Measurements from ENCODE around the gene CST3.

The CST3 gene

DNA sequence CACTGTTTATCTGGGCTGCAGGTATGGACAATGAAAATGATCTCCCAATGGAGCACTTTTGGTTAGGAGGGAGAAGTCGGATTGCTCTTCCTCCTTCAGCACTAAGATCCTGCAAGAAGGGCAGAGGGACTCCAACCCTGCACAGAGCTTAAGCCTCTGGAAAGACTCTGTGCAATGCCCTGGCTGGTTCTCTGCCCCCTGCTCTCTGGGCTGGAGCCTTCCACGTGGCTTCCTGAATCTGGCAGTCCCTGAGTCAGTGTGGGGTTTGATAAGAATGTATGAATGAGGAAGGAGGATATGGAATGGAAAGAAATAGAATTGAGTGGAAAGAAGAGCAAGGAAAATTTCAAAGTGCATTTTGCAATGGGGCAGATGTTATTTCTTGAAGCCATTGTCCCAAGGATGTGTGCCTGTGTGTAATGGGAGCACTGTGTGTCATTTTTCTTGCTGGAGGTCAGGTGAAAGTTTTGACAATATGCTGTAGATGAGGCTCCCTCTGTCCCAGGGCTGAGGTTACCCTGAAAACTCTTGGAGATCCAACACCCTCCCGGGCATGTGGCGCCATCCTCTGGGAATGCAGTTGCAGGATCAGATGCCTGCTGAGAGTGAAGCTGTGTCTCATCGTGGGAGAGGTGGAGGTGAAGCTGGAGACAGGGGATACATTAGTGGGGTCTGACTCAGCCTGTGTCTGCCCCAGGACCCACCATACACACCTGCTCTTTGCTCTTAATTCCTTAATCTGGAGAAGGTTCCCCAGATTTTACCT, 53.1 kb downstream of the CST3 start:
- POLR2A ChIA-PET: no interaction called here

More for the DNA sequence above, 53.1 kb downstream of the CST3 start:
- no peaks in the 10 kb centered on the region for H3K9me3 ChIP-seq (ENCODE audit: control insufficient read depth, insufficient read depth, low read depth, low read length)
- no peaks in the 10 kb centered on the region for H3K36me3 ChIP-seq (ENCODE audit: control insufficient read depth in 2 of 2, insufficient read depth in 1 of 2, low read length in 2 of 2)
- no peak overlapping the region for H3K4me3 ChIP-seq (ENCODE audit: low read depth, low read length)
- TF ChIP-seq, protein P1, sequence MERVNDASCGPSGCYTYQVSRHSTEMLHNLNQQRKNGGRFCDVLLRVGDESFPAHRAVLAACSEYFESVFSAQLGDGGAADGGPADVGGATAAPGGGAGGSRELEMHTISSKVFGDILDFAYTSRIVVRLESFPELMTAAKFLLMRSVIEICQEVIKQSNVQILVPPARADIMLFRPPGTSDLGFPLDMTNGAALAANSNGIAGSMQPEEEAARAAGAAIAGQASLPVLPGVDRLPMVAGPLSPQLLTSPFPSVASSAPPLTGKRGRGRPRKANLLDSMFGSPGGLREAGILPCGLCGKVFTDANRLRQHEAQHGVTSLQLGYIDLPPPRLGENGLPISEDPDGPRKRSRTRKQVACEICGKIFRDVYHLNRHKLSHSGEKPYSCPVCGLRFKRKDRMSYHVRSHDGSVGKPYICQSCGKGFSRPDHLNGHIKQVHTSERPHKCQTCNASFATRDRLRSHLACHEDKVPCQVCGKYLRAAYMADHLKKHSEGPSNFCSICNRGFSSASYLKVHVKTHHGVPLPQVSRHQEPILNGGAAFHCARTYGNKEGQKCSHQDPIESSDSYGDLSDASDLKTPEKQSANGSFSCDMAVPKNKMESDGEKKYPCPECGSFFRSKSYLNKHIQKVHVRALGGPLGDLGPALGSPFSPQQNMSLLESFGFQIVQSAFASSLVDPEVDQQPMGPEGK (tag by site-specific recombination; IDR thresholded peaks at IDR 0.05): no peak
- TF ChIP-seq, protein P2, sequence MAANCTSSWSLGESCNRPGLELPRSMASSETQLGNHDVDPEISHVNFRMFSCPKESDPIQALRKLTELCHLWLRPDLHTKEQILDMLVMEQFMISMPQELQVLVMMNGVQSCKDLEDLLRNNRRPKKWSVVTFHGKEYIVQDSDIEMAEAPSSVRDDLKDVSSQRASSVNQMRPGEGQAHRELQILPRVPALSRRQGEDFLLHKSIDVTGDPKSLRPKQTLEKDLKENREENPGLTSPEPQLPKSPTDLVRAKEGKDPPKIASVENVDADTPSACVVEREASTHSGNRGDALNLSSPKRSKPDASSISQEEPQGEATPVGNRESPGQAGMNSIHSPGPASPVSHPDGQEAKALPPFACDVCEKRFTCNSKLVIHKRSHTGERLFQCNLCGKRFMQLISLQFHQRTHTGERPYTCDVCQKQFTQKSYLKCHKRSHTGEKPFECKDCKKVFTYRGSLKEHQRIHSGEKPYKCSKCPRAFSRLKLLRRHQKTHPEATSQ (tag by site-specific recombination; IDR thresholded peaks at IDR 0.05): no peak
- TF ChIP-seq SCRT1 (tag by site-specific recombination; IDR thresholded peaks at IDR 0.05; ENCODE audit: borderline replicate concordance) (no peak), ZNF132 (tag by site-specific recombination; IDR thresholded peaks at IDR 0.05; ENCODE audit: borderline replicate concordance) (no peak), WT1 (tag by site-specific recombination; IDR thresholded peaks at IDR 0.05) (no peak), ZNF169 (tag by site-specific recombination; IDR thresholded peaks at IDR 0.05) (no peak), ZNF571 (tag by site-specific recombination; IDR thresholded peaks at IDR 0.05) (no peak), ZEB2 (tag by site-specific recombination; IDR thresholded peaks at IDR 0.05) (no peak), ZNF335 (tag by site-specific recombination; conservative IDR thresholded peaks at IDR 0.05) (no peak), ZNF561 (tag by site-specific recombination; IDR thresholded peaks at IDR 0.05; ENCODE audit: borderline replicate concordance) (no peak), ZFP37 (tag by site-specific recombination; IDR thresholded peaks at IDR 0.05) (no peak), ZNF658 (tag by site-specific recombination; IDR thresholded peaks at IDR 0.05) (no peak), ZSCAN16 (tag by site-specific recombination; IDR thresholded peaks at IDR 0.05) (no peak), ZNF707 (tag by site-specific recombination; IDR thresholded peaks at IDR 0.05) (no peak), ZNF324 (tag by site-specific recombination; IDR thresholded peaks at IDR 0.05) (no peak), ZNF341 (tag by site-specific recombination; IDR thresholded peaks at IDR 0.05; ENCODE audit: low read depth) (no peak), ZNF157 (tag by site-specific recombination; IDR thresholded peaks at IDR 0.05) (no peak)
- TF ChIP-seq, protein P3, sequence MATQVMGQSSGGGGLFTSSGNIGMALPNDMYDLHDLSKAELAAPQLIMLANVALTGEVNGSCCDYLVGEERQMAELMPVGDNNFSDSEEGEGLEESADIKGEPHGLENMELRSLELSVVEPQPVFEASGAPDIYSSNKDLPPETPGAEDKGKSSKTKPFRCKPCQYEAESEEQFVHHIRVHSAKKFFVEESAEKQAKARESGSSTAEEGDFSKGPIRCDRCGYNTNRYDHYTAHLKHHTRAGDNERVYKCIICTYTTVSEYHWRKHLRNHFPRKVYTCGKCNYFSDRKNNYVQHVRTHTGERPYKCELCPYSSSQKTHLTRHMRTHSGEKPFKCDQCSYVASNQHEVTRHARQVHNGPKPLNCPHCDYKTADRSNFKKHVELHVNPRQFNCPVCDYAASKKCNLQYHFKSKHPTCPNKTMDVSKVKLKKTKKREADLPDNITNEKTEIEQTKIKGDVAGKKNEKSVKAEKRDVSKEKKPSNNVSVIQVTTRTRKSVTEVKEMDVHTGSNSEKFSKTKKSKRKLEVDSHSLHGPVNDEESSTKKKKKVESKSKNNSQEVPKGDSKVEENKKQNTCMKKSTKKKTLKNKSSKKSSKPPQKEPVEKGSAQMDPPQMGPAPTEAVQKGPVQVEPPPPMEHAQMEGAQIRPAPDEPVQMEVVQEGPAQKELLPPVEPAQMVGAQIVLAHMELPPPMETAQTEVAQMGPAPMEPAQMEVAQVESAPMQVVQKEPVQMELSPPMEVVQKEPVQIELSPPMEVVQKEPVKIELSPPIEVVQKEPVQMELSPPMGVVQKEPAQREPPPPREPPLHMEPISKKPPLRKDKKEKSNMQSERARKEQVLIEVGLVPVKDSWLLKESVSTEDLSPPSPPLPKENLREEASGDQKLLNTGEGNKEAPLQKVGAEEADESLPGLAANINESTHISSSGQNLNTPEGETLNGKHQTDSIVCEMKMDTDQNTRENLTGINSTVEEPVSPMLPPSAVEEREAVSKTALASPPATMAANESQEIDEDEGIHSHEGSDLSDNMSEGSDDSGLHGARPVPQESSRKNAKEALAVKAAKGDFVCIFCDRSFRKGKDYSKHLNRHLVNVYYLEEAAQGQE (tag by site-specific recombination; IDR thresholded peaks at IDR 0.05): no peak
- TF ChIP-seq, protein P4, sequence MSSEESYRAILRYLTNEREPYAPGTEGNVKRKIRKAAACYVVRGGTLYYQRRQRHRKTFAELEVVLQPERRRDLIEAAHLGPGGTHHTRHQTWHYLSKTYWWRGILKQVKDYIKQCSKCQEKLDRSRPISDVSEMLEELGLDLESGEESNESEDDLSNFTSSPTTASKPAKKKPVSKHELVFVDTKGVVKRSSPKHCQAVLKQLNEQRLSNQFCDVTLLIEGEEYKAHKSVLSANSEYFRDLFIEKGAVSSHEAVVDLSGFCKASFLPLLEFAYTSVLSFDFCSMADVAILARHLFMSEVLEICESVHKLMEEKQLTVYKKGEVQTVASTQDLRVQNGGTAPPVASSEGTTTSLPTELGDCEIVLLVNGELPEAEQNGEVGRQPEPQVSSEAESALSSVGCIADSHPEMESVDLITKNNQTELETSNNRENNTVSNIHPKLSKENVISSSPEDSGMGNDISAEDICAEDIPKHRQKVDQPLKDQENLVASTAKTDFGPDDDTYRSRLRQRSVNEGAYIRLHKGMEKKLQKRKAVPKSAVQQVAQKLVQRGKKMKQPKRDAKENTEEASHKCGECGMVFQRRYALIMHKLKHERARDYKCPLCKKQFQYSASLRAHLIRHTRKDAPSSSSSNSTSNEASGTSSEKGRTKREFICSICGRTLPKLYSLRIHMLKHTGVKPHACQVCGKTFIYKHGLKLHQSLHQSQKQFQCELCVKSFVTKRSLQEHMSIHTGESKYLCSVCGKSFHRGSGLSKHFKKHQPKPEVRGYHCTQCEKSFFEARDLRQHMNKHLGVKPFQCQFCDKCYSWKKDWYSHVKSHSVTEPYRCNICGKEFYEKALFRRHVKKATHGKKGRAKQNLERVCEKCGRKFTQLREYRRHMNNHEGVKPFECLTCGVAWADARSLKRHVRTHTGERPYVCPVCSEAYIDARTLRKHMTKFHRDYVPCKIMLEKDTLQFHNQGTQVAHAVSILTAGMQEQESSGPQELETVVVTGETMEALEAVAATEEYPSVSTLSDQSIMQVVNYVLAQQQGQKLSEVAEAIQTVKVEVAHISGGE (tag by site-specific recombination; conservative IDR thresholded peaks at IDR 0.05; ENCODE audit: low read depth): no peak
- no peak overlapping the region for H3K27ac ChIP-seq (ENCODE audit: extremely low read depth, low read depth, low read length)
- no peaks in the 10 kb centered on the region for H3K4me1 ChIP-seq (ENCODE audit: control insufficient read depth, insufficient read depth, low read length)
- CTCF ChIA-PET: interaction anchor here (0.6 to 0.8 kb wide), 2 partner anchors 67 to 140 kb away, joined by 3 read pairs; no protein-coding TSS in a partner anchor
